HCT116 (cell line): ENCODE data around the gene OBP2B. TPM values are rescaled to one million over a fixed set of nuclear protein-coding genes. Genes with fewer than 3 reads are reported as not detected.

ENCODE experiments used
- ATAC-seq: fragments of 200-7000 bp; cut with Tn5 transposase; 2 replicates; pipeline ENCODE4 v1.9.1; 2020; ENCODE audit warnings: mild to moderate bottlenecking, moderate library complexity
- BruUV-seq: library from RNA; stranded (reverse); fragments of 400-500 nt; replicated peaks from 2 replicates; lab custom pipeline; 2021; lab: Mats Ljungman, UMichigan
- CTCF ChIA-PET: fragments of 300-600 bp; sonication (Branson Sonifier 250); formaldehyde crosslinking; loops from one replicate; lab custom pipeline; 2021; ENCODE audit warnings: antibody characterized with exemption; lab: Charles Lee
- POLR2A ChIA-PET: fragments of 300-600, 350-600 bp; sonication (Branson Sonifier 250); formaldehyde crosslinking; loops from one replicate; lab custom pipeline; 2021; ENCODE audit warnings: antibody characterized with exemption; lab: Charles Lee
- RAD21 ChIA-PET, 2 experiments: fragments of 300-600 bp; sonication (Branson Sonifier 250); formaldehyde crosslinking; loops; one replicate each; lab custom pipeline; 2023; ENCODE audit warnings: low total read pairs in 2 of 2; ENCODE audit not compliant: uncharacterized antibody in 2 of 2, unreplicated experiment in 2 of 2, low non-redundant PET in 1 of 2; lab: Charles Lee
- DNase-seq: peaks from one replicate; pipeline ENCODE4 v3.0.0-alpha.2; 2010; ENCODE audit warnings: low read depth, low spot score
- H2AFZ ChIP-seq: fragments of 200-600 bp; shearing (Covaris generic), sonication (generic); 2 replicates; pipeline ENCODE4 v1.6.1; 2017; ENCODE audit warnings: low read depth, mixed run types, mixed read lengths, antibody characterized with exemption, low read length; ENCODE audit not compliant: poor library complexity, severe bottlenecking
- H3K27ac ChIP-seq: 2 replicates; pipeline ENCODE4 v1.5.1; 2012; ENCODE audit warnings: low read depth, low read length
- H3K27me3 ChIP-seq: fragments of 200-600 bp; sonication (generic); 2 replicates; pipeline ENCODE4 v1.6.1; 2016; ENCODE audit warnings: mixed run types, low read length, mixed read lengths; ENCODE audit not compliant: insufficient read depth
- H3K36me3 ChIP-seq, 2 experiments: fragments of 200-500 bp in 1 of 2; fragments of 200-600 bp in 1 of 2; sonication (Bioruptor generic) in 1 of 2; sonication (generic) in 1 of 2; 2 replicates each; pipeline versions ENCODE4 v1.5.1 to v1.6.1; 2014 to 2016; ENCODE audit warnings: low read length in 2 of 2, inconsistent platforms in 1 of 2, mixed read lengths in 1 of 2, mixed run types in 1 of 2; ENCODE audit not compliant: insufficient read depth in 2 of 2, control insufficient read depth in 1 of 2
- H3K4me1 ChIP-seq, 2 experiments: fragments of 200-600 bp in 1 of 2; sonication (generic) in 1 of 2; 2 replicates each; pipeline versions ENCODE4 v1.5.1 to v1.6.1; 2012 to 2017; ENCODE audit warnings: low read length in 2 of 2, inconsistent platforms in 1 of 2, mild to moderate bottlenecking in 1 of 2, mixed read lengths in 1 of 2, mixed run types in 1 of 2, moderate library complexity in 1 of 2; ENCODE audit not compliant: insufficient read depth in 2 of 2, control insufficient read depth in 1 of 2
- H3K4me2 ChIP-seq: fragments of 200-600 bp; sonication (generic); 2 replicates; pipeline ENCODE4 v1.6.1; 2017; ENCODE audit warnings: mixed run types, low read length, mixed read lengths
- H3K4me3 ChIP-seq, 2 experiments: fragments of 200-600 bp in 1 of 2; sonication (generic) in 1 of 2; replicated peaks in 1 of 2; 2 replicates each; pipeline ENCODE4 v1.5.1; 2011 to 2016; ENCODE audit warnings: low read length in 2 of 2, control low read depth in 1 of 2, low read depth in 1 of 2, mild to moderate bottlenecking in 1 of 2, mixed read lengths in 1 of 2, mixed run types in 1 of 2
- H3K79me2 ChIP-seq: fragments of 200-600 bp; sonication (generic); 2 replicates; pipeline ENCODE4 v1.6.1; 2017; ENCODE audit warnings: mild to moderate bottlenecking, mixed run types, low read length, moderate library complexity, mixed read lengths; ENCODE audit not compliant: insufficient read depth
- H3K9ac ChIP-seq: fragments of 200-600 bp; sonication (generic); 2 replicates; pipeline ENCODE4 v1.6.1; 2016; ENCODE audit warnings: low read length, mixed read lengths
- H3K9me2 ChIP-seq: fragments of 200-600 bp; sonication (generic), shearing (Covaris generic); 2 replicates; pipeline ENCODE4 v1.6.1; 2017; ENCODE audit warnings: mixed run types, mild to moderate bottlenecking, moderate library complexity; ENCODE audit not compliant: insufficient read depth
- H3K9me3 ChIP-seq, 2 experiments: fragments of 200-500 bp in 1 of 2; fragments of 200-600 bp in 1 of 2; sonication (Bioruptor generic) in 1 of 2; sonication (generic) in 1 of 2; 2 replicates each; pipeline ENCODE4 v1.6.1; 2014 to 2017; ENCODE audit warnings: low read length in 2 of 2, mixed read lengths in 2 of 2, inconsistent platforms in 1 of 2, low read depth in 1 of 2, mild to moderate bottlenecking in 1 of 2, mixed run types in 1 of 2, moderate library complexity in 1 of 2; ENCODE audit not compliant: control insufficient read depth in 1 of 2, insufficient read depth in 1 of 2
- H4K20me1 ChIP-seq: fragments of 200-600 bp; sonication (generic), shearing (Covaris generic); 2 replicates; pipeline ENCODE4 v1.6.1; 2017; ENCODE audit warnings: mixed run types, mild to moderate bottlenecking, moderate library complexity; ENCODE audit not compliant: insufficient read depth
- CBX3 ChIP-seq: IDR thresholded peaks from 2 replicates; pipeline ENCODE4 v1.6.1; 2012; ENCODE audit warnings: low read depth
- CTCF ChIP-seq, 3 experiments: fragments of 200-600 bp in 1 of 3; sonication (generic) in 1 of 3; IDR thresholded peaks in 2 of 3; conservative IDR thresholded peaks in 1 of 3; 2 replicates each; pipeline ENCODE4 v1.5.1; 2012 to 2017; ENCODE audit warnings: low read depth in 2 of 3, low read length in 2 of 3, antibody characterized with exemption in 1 of 3, borderline replicate concordance in 1 of 3, control low read depth in 1 of 3, mild to moderate bottlenecking in 1 of 3, mixed read lengths in 1 of 3, mixed run types in 1 of 3, moderate library complexity in 1 of 3; ENCODE audit not compliant: insufficient read depth in 1 of 3
- EGR1 ChIP-seq: IDR thresholded peaks from 2 replicates; pipeline ENCODE4 v1.6.1; 2012; ENCODE audit warnings: low read depth
- JUND ChIP-seq: IDR thresholded peaks from 2 replicates; pipeline ENCODE4 v1.6.1; 2012
- MAX ChIP-seq: IDR thresholded peaks from 2 replicates; pipeline ENCODE4 v1.6.1; 2012
- POLR2A ChIP-seq: IDR thresholded peaks from 2 replicates; pipeline ENCODE4 v1.7.0; 2011; ENCODE audit warnings: borderline replicate concordance; ENCODE audit not compliant: insufficient read depth, insufficient read length; ENCODE audit errors: extremely low read depth
- POLR2AphosphoS5 ChIP-seq: IDR thresholded peaks from 2 replicates; pipeline ENCODE4 v1.6.1; 2011; ENCODE audit warnings: mild to moderate bottlenecking, low read depth, low read length, moderate library complexity
- RAD21 ChIP-seq: IDR thresholded peaks from 2 replicates; pipeline ENCODE4 v1.6.1; 2012; ENCODE audit warnings: low read depth, mild to moderate bottlenecking
- SIN3A ChIP-seq: IDR thresholded peaks from 2 replicates; pipeline ENCODE4 v1.6.1; 2012; ENCODE audit warnings: low read depth
- SP1 ChIP-seq: IDR thresholded peaks from 2 replicates; pipeline ENCODE4 v1.6.1; 2012; ENCODE audit warnings: low read depth
- YY1 ChIP-seq: IDR thresholded peaks from 2 replicates; pipeline ENCODE4 v1.6.1; 2011; ENCODE audit warnings: low read length, low read depth, moderate library complexity, mild to moderate bottlenecking; ENCODE audit not compliant: insufficient replicate concordance; ENCODE audit errors: extremely low read depth
- intact Hi-C: fragments of 100-400 bp; cut with micrococcal nuclease; formaldehyde crosslinking; loops from 2 replicates; pipeline ENCODE4 v1.10.0; 2022
- total RNA-seq: library from RNA; stranded (reverse); gene quantifications from one replicate; pipeline ENCODE4 v1.2.1, GENCODE V29; 2021; ENCODE audit not compliant: unreplicated experiment
- TF ChIP-seq, protein P1 (sequence below): IDR thresholded peaks from 2 replicates; pipeline ENCODE4 v1.6.1; 2011; ENCODE audit warnings: mild to moderate bottlenecking, low read length, moderate library complexity; ENCODE audit not compliant: insufficient replicate concordance; ENCODE audit errors: extremely low read depth

Gene OBP2B
- total RNA-seq, 1 experiment from 2014 or later = not detected

DNA sequence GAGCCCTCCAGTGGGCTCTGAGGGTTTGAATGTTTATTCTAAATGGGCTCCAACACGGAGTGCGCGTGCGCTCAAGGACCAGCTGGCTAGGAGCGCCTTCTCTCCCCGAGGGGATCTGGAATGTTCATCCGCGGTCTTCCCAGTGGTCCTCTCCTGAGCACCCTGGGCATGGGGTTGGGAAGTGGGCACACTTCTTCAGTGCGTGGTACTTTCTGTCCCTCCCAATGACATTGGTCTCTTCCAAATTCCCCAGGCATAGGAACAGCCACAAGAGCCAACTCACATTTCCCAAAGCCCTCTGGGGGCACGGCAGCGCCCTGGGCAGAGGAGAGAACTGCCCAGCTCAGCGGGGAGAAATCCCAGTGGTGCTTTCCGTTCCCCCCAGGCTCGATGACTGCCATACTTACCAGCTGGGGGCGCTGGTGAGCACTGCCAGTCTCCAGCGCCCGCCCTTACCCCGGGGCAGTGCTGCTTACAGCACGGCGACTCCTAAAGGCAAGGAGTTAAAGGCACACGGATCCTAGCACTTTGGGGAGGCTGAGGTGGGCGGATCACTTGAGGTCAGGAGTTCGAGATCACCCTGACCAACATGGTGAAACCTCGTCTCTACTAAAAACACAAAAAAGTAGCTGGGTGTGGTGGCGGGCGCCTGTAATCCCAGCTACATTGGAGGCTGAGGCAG is 29.9 kb upstream of the OBP2B start:
- ATAC-seq = peak; percentile 88
- Histone ChIP-seq H3K4me1 (peaks cover 16 to 19% of the 10 kb centered on the region in 2 experiments; a peak in 3 of 4 replicates), H3K79me2 (no peaks in the 10 kb centered on the region), H3K27ac (peak overlapping the region; percentile 79), H3K27me3 (no peaks in the 10 kb centered on the region), H4K20me1 (no peaks in the 10 kb centered on the region), H3K9me2 (no peaks in the 10 kb centered on the region), H3K4me2 (peak overlapping the region; percentile 85), H3K9me3 (no peaks in the 10 kb centered on the region), H3K9ac (peak overlapping the region; percentile 44), H2AFZ (peak overlapping the region; percentile 83), H3K4me3 (peak overlapping the region; percentile 38 to 57), H3K36me3 (no peaks in the 10 kb centered on the region)
- POLR2A ChIA-PET = interaction anchor here (0.7 to 1.5 kb wide), 6 partner anchors 53 to 221 kb away, joined by 3 to 5 read pairs (median 3); partner anchors contain the start of genes CACFD1, MED22 and RPL7A
- BruUV-seq = no TSS peak
- RAD21 ChIA-PET = interaction anchor here in 1 of 2 experiments (1.1 kb wide), 1 partner anchor 90 kb away, joined by 4 read pairs; no protein-coding TSS in a partner anchor
- peak; percentile 88 for DNase-seq
- CTCF ChIA-PET = interaction anchor here (0.6 to 2.2 kb wide), 17 partner anchors 8 to 247 kb away, joined by 3 to 31 read pairs (median 4); partner anchors contain the start of genes GTF3C5 and SURF6
- intact Hi-C loops = loop anchor here (2.0 kb wide), 2 partner anchors 52 to 90 kb away; no protein-coding TSS in a partner anchor
- TF ChIP-seq CBX3 = peak; percentile 70; the same call in 1 of the 2 replicates
- TF ChIP-seq EGR1 = peak; percentile 92
- TF ChIP-seq, protein P1, sequence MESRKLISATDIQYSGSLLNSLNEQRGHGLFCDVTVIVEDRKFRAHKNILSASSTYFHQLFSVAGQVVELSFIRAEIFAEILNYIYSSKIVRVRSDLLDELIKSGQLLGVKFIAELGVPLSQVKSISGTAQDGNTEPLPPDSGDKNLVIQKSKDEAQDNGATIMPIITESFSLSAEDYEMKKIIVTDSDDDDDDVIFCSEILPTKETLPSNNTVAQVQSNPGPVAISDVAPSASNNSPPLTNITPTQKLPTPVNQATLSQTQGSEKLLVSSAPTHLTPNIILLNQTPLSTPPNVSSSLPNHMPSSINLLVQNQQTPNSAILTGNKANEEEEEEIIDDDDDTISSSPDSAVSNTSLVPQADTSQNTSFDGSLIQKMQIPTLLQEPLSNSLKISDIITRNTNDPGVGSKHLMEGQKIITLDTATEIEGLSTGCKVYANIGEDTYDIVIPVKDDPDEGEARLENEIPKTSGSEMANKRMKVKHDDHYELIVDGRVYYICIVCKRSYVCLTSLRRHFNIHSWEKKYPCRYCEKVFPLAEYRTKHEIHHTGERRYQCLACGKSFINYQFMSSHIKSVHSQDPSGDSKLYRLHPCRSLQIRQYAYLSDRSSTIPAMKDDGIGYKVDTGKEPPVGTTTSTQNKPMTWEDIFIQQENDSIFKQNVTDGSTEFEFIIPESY = no peak
- no peak for TF ChIP-seq POLR2AphosphoS5
- 0 out of 2 replicates have a peak, but pooled peaks have one; percentile 20 for TF ChIP-seq SP1
- TF ChIP-seq RAD21 = peak; percentile 80
- peak; percentile 72 for TF ChIP-seq YY1
- no peak for TF ChIP-seq JUND
- peak; percentile 44; the same call in 1 of the 2 replicates for TF ChIP-seq MAX
- TF ChIP-seq POLR2A = no peak
- TF ChIP-seq CTCF (IDR thresholded peaks at IDR 0.05 in 2 of 3, conservative IDR thresholded peaks at IDR 0.05 in 1 of 3; ENCODE audit: borderline replicate concordance in 1 of 3, insufficient read depth in 1 of 3, low read depth in 2 of 3, low read length in 2 of 3) = peak; percentile 92 to 99 (median 96)
- TF ChIP-seq SIN3A = no peak
